ENCODE data around the gene MAGI1.
"Not testable (repeated sequence)": the region's sequence is repeated elsewhere in the genome, so short reads cannot be mapped to it uniquely, and the experiment has no call there.

MAGI1 gene

GRCh38 chr3:65899226-65899625, 139.5 kb downstream of the MAGI1 start:
- no peak for DNase-seq

GRCh38 chr3:65897766-65898165, 141.0 kb downstream of the MAGI1 start:
- no peak for DNase-seq

- DNase-seq = no peak
Measured at GRCh38 chr3:65896321-65896720, 142.4 kb downstream of the MAGI1 start.

- no peak for DNase-seq
Measured at GRCh38 chr3:65894679-65895453, 143.9 kb downstream of the MAGI1 start.

- DNase-seq = no peak
Measured at GRCh38 chr3:65894126-65894525, 144.6 kb downstream of the MAGI1 start.

- DNase-seq = no peak
Measured at GRCh38 chr3:65893631-65894030, 145.1 kb downstream of the MAGI1 start.

GRCh38 chr3:65891477-65891876, 147.2 kb downstream of the MAGI1 start:
- not testable (repeated sequence) for DNase-seq

GRCh38 chr3:65890328-65890727, 148.4 kb downstream of the MAGI1 start:
- no peak for DNase-seq

- no peak for DNase-seq
Measured at GRCh38 chr3:65889707-65890099, 149.0 kb downstream of the MAGI1 start.

- DNase-seq = no peak
Measured at GRCh38 chr3:65888980-65889706, 149.6 kb downstream of the MAGI1 start.

- no peak for DNase-seq
Measured at GRCh38 chr3:65888196-65888595, 150.5 kb downstream of the MAGI1 start.

- no peak for DNase-seq
Measured at GRCh38 chr3:65886391-65886790, 152.3 kb downstream of the MAGI1 start.

- no peak for DNase-seq
Measured at GRCh38 chr3:65884071-65884470, 154.6 kb downstream of the MAGI1 start.

GRCh38 chr3:65883613-65884012, 155.1 kb downstream of the MAGI1 start:
- no peak for DNase-seq

GRCh38 chr3:65880350-65880749, 158.4 kb downstream of the MAGI1 start:
- DNase-seq = no peak

GRCh38 chr3:65879372-65879771, 159.3 kb downstream of the MAGI1 start:
- DNase-seq = no peak

GRCh38 chr3:65878831-65879230, 159.9 kb downstream of the MAGI1 start:
- no peak for DNase-seq

GRCh38 chr3:65877160-65877559, 161.6 kb downstream of the MAGI1 start:
- DNase-seq = no peak

- no peak for DNase-seq
Measured at GRCh38 chr3:65876028-65876420, 162.7 kb downstream of the MAGI1 start.

GRCh38 chr3:65875393-65876027, 163.2 kb downstream of the MAGI1 start:
- DNase-seq = no peak

- no peak for DNase-seq
Measured at GRCh38 chr3:65873869-65874268, 164.8 kb downstream of the MAGI1 start.

- no peak for DNase-seq
Measured at GRCh38 chr3:65873028-65873427, 165.7 kb downstream of the MAGI1 start.

GRCh38 chr3:65871305-65872141, 167.2 kb downstream of the MAGI1 start:
- no peak for DNase-seq

Data from AML-193 (cell line).